H1 (cell line): ENCODE data around the gene CHST11. TPM values are rescaled to one million over a fixed set of nuclear protein-coding genes. Genes with fewer than 3 reads are reported as not detected.

Experiments
- CTCF ChIA-PET: fragments of 300-600 bp; sonication (Branson Sonifier 250); formaldehyde crosslinking; loops from one replicate; lab custom pipeline; 2021; ENCODE audit not compliant: partially characterized antibody; lab: Charles Lee
- POLR2A ChIA-PET: fragments of 300-600 bp; sonication (Branson Sonifier 250); formaldehyde crosslinking; loops from one replicate; lab custom pipeline; 2021; ENCODE audit warnings: inconsistent platforms; ENCODE audit not compliant: partially characterized antibody; lab: Charles Lee
- DNase-seq, 2 experiments: peaks; one replicate each; pipeline versions ENCODE4 v3.0.0 to v3.0.0-alpha.2; 2010 to 2022; ENCODE audit warnings: low spot score in 2 of 2, low read depth in 1 of 2, mixed read lengths in 1 of 2
- FAIRE-seq: peaks from 2 replicates; lab custom pipeline; 2011; peaks lifted over from hg19 to GRCh38; lab: Jason Lieb, UNC
- H2AFZ ChIP-seq: 2 replicates; pipeline ENCODE4 v1.8.1; 2012; ENCODE audit warnings: low read length, inconsistent platforms
- H2AK5ac ChIP-seq: 2 replicates; pipeline ENCODE4 v1.6.1; 2013; ENCODE audit warnings: low read depth, low read length
- H2BK120ac ChIP-seq: replicated peaks from 2 replicates; pipeline ENCODE3; 2013; ENCODE audit warnings: low read depth, low read length, inconsistent platforms
- H2BK12ac ChIP-seq: 2 replicates; pipeline ENCODE4 v1.6.1; 2013; ENCODE audit warnings: low read depth, low read length
- H2BK15ac ChIP-seq: 2 replicates; pipeline ENCODE4 v1.6.1; 2013; ENCODE audit warnings: low read length
- H2BK20ac ChIP-seq: 2 replicates; pipeline ENCODE4 v1.6.1; 2013; ENCODE audit warnings: low read length
- H2BK5ac ChIP-seq: 2 replicates; pipeline ENCODE4 v1.6.1; 2013; ENCODE audit warnings: low read depth, low read length
- H3K14ac ChIP-seq: 2 replicates; pipeline ENCODE4 v1.6.1; 2013; ENCODE audit warnings: inconsistent platforms; ENCODE audit not compliant: insufficient read length
- H3K18ac ChIP-seq: 2 replicates; pipeline ENCODE4 v1.6.1; 2013; ENCODE audit warnings: low read length; ENCODE audit errors: extremely low read depth
- H3K23ac ChIP-seq: 2 replicates; pipeline ENCODE4 v1.6.1; 2013; ENCODE audit warnings: inconsistent platforms; ENCODE audit not compliant: insufficient read length
- H3K23me2 ChIP-seq: 2 replicates; pipeline ENCODE4 v1.6.1; 2013; ENCODE audit warnings: low read depth, low read length
- H3K27ac ChIP-seq: 2 replicates; pipeline ENCODE4 v1.6.1; 2011; ENCODE audit warnings: low read depth, low read length, inconsistent platforms
- H3K27me3 ChIP-seq, 4 experiments: replicated peaks in 1 of 4; 1 replicate in 1 of 4; 2 replicates in 3 of 4; pipeline versions ENCODE4 v1.6.1 to v1.8.1; 2011 to 2013; ENCODE audit warnings: low read length in 3 of 4, mild to moderate bottlenecking in 3 of 4, inconsistent platforms in 2 of 4, mixed read lengths in 2 of 4, moderate library complexity in 1 of 4; ENCODE audit not compliant: control insufficient read depth in 3 of 4, insufficient read depth in 3 of 4; ENCODE audit errors: extremely low read depth in 1 of 4
- H3K36me3 ChIP-seq, 4 experiments: 2 replicates each; pipeline versions ENCODE4 v1.6.1 to v1.8.1; 2011 to 2013; ENCODE audit warnings: mild to moderate bottlenecking in 4 of 4, low read length in 3 of 4, moderate library complexity in 2 of 4, control low read depth in 1 of 4, inconsistent platforms in 1 of 4; ENCODE audit not compliant: insufficient read depth in 4 of 4, control insufficient read depth in 2 of 4
- H3K4ac ChIP-seq: replicated peaks from 2 replicates; pipeline ENCODE3; 2013; ENCODE audit warnings: low read length, low read depth, mixed read lengths, inconsistent platforms; ENCODE audit not compliant: insufficient read length
- H3K4me1 ChIP-seq, 4 experiments: replicated peaks in 1 of 4; 1 replicate in 1 of 4; 2 replicates in 3 of 4; pipeline versions ENCODE4 v1.6.1 to v1.8.1; 2011 to 2013; ENCODE audit warnings: low read length in 3 of 4, inconsistent platforms in 2 of 4, mixed read lengths in 1 of 4; ENCODE audit not compliant: insufficient read depth in 4 of 4, control insufficient read depth in 3 of 4
- H3K4me2 ChIP-seq, 2 experiments: 2 replicates each; pipeline versions ENCODE4 v1.6.1 to v1.8.1; 2011 to 2013; ENCODE audit warnings: low read depth in 2 of 2, low read length in 2 of 2, control low read depth in 1 of 2, inconsistent platforms in 1 of 2, mild to moderate bottlenecking in 1 of 2; ENCODE audit not compliant: insufficient read depth in 1 of 2
- H3K4me3 ChIP-seq, 4 experiments: fragments of 200-600, 300-600 bp in 1 of 4; sonication (generic), shearing (Covaris generic), sonication (Bioruptor Twin) in 1 of 4; 2 replicates each; pipeline versions ENCODE4 v1.5.1 to v1.8.1; 2011 to 2016; ENCODE audit warnings: low read length in 4 of 4, low read depth in 3 of 4, control low read depth in 2 of 4, inconsistent platforms in 2 of 4, mild to moderate bottlenecking in 2 of 4, mixed read lengths in 1 of 4, moderate library complexity in 1 of 4; ENCODE audit not compliant: insufficient read depth in 2 of 4; ENCODE audit errors: extremely low read depth in 1 of 4
- H3K56ac ChIP-seq: replicated peaks from 2 replicates; pipeline ENCODE3; 2013; ENCODE audit warnings: low read depth, mild to moderate bottlenecking, mixed read lengths, low read length, inconsistent platforms; ENCODE audit not compliant: insufficient read length
- H3K79me1 ChIP-seq: 2 replicates; pipeline ENCODE4 v1.6.1; 2013; ENCODE audit warnings: low read depth, low read length, control low read depth
- H3K79me2 ChIP-seq, 2 experiments: 2 replicates each; pipeline versions ENCODE4 v1.6.1 to v1.8.1; 2012 to 2013; ENCODE audit warnings: low read length in 2 of 2, mild to moderate bottlenecking in 2 of 2, inconsistent platforms in 1 of 2; ENCODE audit not compliant: insufficient read depth in 2 of 2, control insufficient read depth in 1 of 2
- H3K9ac ChIP-seq, 4 experiments: replicated peaks in 1 of 4; 1 replicate in 1 of 4; 2 replicates in 3 of 4; pipeline versions ENCODE4 v1.6.1 to v1.8.1; 2011 to 2013; ENCODE audit warnings: low read depth in 3 of 4, low read length in 3 of 4, control low read depth in 2 of 4, mild to moderate bottlenecking in 2 of 4, moderate library complexity in 2 of 4, inconsistent platforms in 1 of 4; ENCODE audit errors: extremely low read depth in 1 of 4
- H3K9me3 ChIP-seq, 2 experiments: 2 replicates each; pipeline versions ENCODE4 v1.6.1 to v1.8.1; 2012 to 2013; ENCODE audit warnings: mild to moderate bottlenecking in 2 of 2, moderate library complexity in 2 of 2, control low read depth in 1 of 2, inconsistent platforms in 1 of 2, low read depth in 1 of 2, low read length in 1 of 2, mixed read lengths in 1 of 2; ENCODE audit not compliant: insufficient read depth in 2 of 2
- H4K20me1 ChIP-seq, 2 experiments: replicated peaks in 1 of 2; 2 replicates each; pipeline versions ENCODE3 to v1.8.1; 2011 to 2013; ENCODE audit warnings: inconsistent platforms in 2 of 2, low read length in 2 of 2, mild to moderate bottlenecking in 1 of 2; ENCODE audit not compliant: insufficient read depth in 2 of 2, control insufficient read depth in 1 of 2
- H4K5ac ChIP-seq: 2 replicates; pipeline ENCODE4 v1.6.1; 2013; ENCODE audit warnings: low read length, low read depth, mixed read lengths, inconsistent platforms; ENCODE audit not compliant: insufficient read length
- H4K8ac ChIP-seq: 2 replicates; pipeline ENCODE4 v1.8.0; 2013; ENCODE audit warnings: mild to moderate bottlenecking, moderate library complexity, low read length, inconsistent platforms; ENCODE audit not compliant: insufficient read depth; ENCODE audit errors: extremely low read depth
- H4K91ac ChIP-seq: replicated peaks from 2 replicates; pipeline ENCODE3; 2013; ENCODE audit warnings: low read length, mixed read lengths, inconsistent platforms; ENCODE audit not compliant: insufficient read length
- SP2 ChIP-seq: IDR thresholded peaks from 2 replicates; pipeline ENCODE4 v1.6.1; 2012; ENCODE audit warnings: mild to moderate bottlenecking, low read length, inconsistent platforms
- WGBS, 2 experiments: shearing (Covaris generic) in 1 of 2; methylation state at CpG; one replicate each; pipeline versions ENCODE4 v1.1.6 to v1.1.7; 2013 to 2015; ENCODE audit warnings: low lambda C conversion rate in 2 of 2, mixed read lengths in 2 of 2, inconsistent platforms in 1 of 2, low coverage in 1 of 2, missing lambda C conversion rate in 1 of 2; ENCODE audit not compliant: insufficient replicate concordance in 2 of 2, insufficient coverage in 1 of 2, insufficient read length in 1 of 2; ENCODE audit errors: extremely low coverage in 1 of 2, missing lambda C conversion rate in 1 of 2; 5-methylcytosine and 5-hydroxymethylcytosine counted together
- polyA plus RNA-seq, 7 experiments: library from polyadenylated mRNA; depleted of rRNA in 3 of 7; stranded (reverse) in 5 of 7; unstranded in 2 of 7; fragments of >200 nt in 5 of 7; fragments of 200-250 nt in 2 of 7; gene quantifications; 1 replicate in 5 of 7; 2 replicates in 1 of 7; 4 replicates in 1 of 7; pipeline versions ENCODE4 v1.2.1 to v1.2.3, GENCODE V29; 2011 to 2013; ENCODE audit warnings: missing spikeins in 2 of 7, mixed read lengths in 2 of 7
- total RNA-seq: library from RNA; stranded (reverse); fragmentation: NEBNext Ultra II Directional; extraction: Animal tissue kit (Norgen Biotek cat#: 25700); gene quantifications from 2 replicates; pipeline ENCODE4 v1.2.1, GENCODE V29; 2021
- TF ChIP-seq, protein P1 (sequence below): IDR thresholded peaks from 2 replicates; pipeline ENCODE4 v1.6.1; 2011; ENCODE audit warnings: low read length, improper control_type of control experiment

CHST11 gene
- total and polyA plus RNA-seq, 2 of the 8 experiments (the other 6 are each of a cell fraction or from before 2014, with no cell fraction given): 14.4 to 20.8 TPM

GRCh38 chr12:104507672-104508071, 50.9 kb downstream of the CHST11 start:
- H3K23me2 ChIP-seq: peaks cover 3% of the 10 kb centered on the region; the same call in 1 of the 2 replicates
- H3K36me3 ChIP-seq: no peaks in the 10 kb centered on the region
- peak overlapping the region; percentile 36; a peak in 2 of 4 replicates for H3K4me2 ChIP-seq
- peak overlapping the region; percentile 12 for H4K91ac ChIP-seq
- H3K18ac ChIP-seq: peak overlapping the region; percentile 33; the same call in 1 of the 2 replicates
- POLR2A ChIA-PET: no interaction called here
- H3K4me3 ChIP-seq: no peak overlapping the region
- H3K23ac ChIP-seq: no peak overlapping the region
- 92% methylated on average over 3 of the region's 3 CpGs; no CpG with 5 or more reads in 1 of the 2 experiments for WGBS, 2 experiments
- peaks cover 9 to 22% (median 14%) of the 10 kb centered on the region in 4 experiments; a peak in 6 of 7 replicates for H3K4me1 ChIP-seq
- peaks cover 0 to 2% of the 10 kb centered on the region in 2 experiments; a peak in 1 of 4 replicates for H3K79me2 ChIP-seq
- peak overlapping the region; percentile 57; the same call in 1 of the 2 replicates for H2AK5ac ChIP-seq
- no peak for FAIRE-seq
- TF ChIP-seq, protein P1, sequence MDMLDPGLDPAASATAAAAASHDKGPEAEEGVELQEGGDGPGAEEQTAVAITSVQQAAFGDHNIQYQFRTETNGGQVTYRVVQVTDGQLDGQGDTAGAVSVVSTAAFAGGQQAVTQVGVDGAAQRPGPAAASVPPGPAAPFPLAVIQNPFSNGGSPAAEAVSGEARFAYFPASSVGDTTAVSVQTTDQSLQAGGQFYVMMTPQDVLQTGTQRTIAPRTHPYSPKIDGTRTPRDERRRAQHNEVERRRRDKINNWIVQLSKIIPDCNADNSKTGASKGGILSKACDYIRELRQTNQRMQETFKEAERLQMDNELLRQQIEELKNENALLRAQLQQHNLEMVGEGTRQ: peak; percentile 61
- no peak for TF ChIP-seq SP2
- TF ChIP-seq, all 59 proteins: peak for 1
- H3K9me3 ChIP-seq: no peaks in the 10 kb centered on the region
- no peak overlapping the region for H3K4ac ChIP-seq
- no peak overlapping the region for H4K8ac ChIP-seq
- no peak overlapping the region for H3K14ac ChIP-seq
- peak overlapping the region; percentile 64; the same call in 1 of the 2 replicates for H2BK20ac ChIP-seq
- H3K79me1 ChIP-seq: 0 out of 2 replicates have a peak, but pooled peaks cover 2% of the 10 kb centered on the region
- H3K9ac ChIP-seq: no peak overlapping the region
- H2BK15ac ChIP-seq: no peak overlapping the region
- no peak overlapping the region for H2AFZ ChIP-seq
- no peak for DNase-seq
- H4K20me1 ChIP-seq: peaks cover 0 to 9% of the 10 kb centered on the region in 2 experiments
- no peak overlapping the region; the same call in 1 of the 2 replicates for H3K27ac ChIP-seq
- H2BK120ac ChIP-seq: no peak overlapping the region
- no peak overlapping the region for H4K5ac ChIP-seq
- no peak overlapping the region for H3K56ac ChIP-seq
- CTCF ChIA-PET: no interaction called here
- H2BK12ac ChIP-seq: peak overlapping the region; percentile 21; the same call in 1 of the 2 replicates
- H2BK5ac ChIP-seq: peak overlapping the region; percentile 64; the same call in 1 of the 2 replicates
- no peaks in the 10 kb centered on the region for H3K27me3 ChIP-seq
